ENCODE results near the gene SPARC. TPM values are rescaled to one million over a fixed set of nuclear protein-coding genes. Genes with fewer than 3 reads are reported as not detected.

SPARC gene
- total RNA-seq, 6 donors from 2014 or later = 234 to 1,553 (median 581) TPM

GRCh38 chr5:151656311-151656710 lies 30.4 kb downstream of the SPARC start:
- peaks cover 0 to 7% (median 2%) of the 10 kb centered on the region in 4 donors for H3K36me3 ChIP-seq
- peaks cover 0 to 11% (median 8%) of the 10 kb centered on the region in 4 donors for H3K4me1 ChIP-seq
- no peaks in the 10 kb centered on the region for H3K27me3 ChIP-seq
- no peak overlapping the region for H3K4me3 ChIP-seq
- DNase-seq (no peak), ATAC-seq (ENCODE audit: low FRiP score in 2 of 2) (no peak)
- H3K27ac ChIP-seq = no peak overlapping the region
- TF ChIP-seq POLR2AphosphoS5 (IDR thresholded peaks at IDR 0.05) = no peak
- no peak for TF ChIP-seq EP300 (IDR thresholded peaks at IDR 0.05)
- TF ChIP-seq POLR2A (IDR thresholded peaks at IDR 0.05) = no peak
- no peak for TF ChIP-seq CTCF (IDR thresholded peaks at IDR 0.05)
- H3K9me3 ChIP-seq = no peaks in the 10 kb centered on the region
- 90 to 94% methylated on average over 4 of the region's 4 CpGs for WGBS, 2 donors

- Histone ChIP-seq H3K4me3 (no peak overlapping the region), H3K9me3 (no peaks in the 10 kb centered on the region), H3K36me3 (no peaks in the 10 kb centered on the region), H3K27me3 (no peaks in the 10 kb centered on the region), H3K4me1 (no peaks in the 10 kb centered on the region), H3K27ac (no peak overlapping the region)
- TF ChIP-seq CTCF (IDR thresholded peaks at IDR 0.05) = peak; percentile 75 to 88 (median 82)
- no peak for TF ChIP-seq POLR2A (IDR thresholded peaks at IDR 0.05)
- WGBS, 2 donors = 0 to 3% methylated on average over 3 to 6 of the region's 6 CpGs
- ATAC-seq (ENCODE audit: low FRiP score in 2 of 2) (peak; percentile 69 to 94), DNase-seq (peak in 1 of 2 donors; percentile 75)
These were observed 34.6 kb downstream of the SPARC start for GRCh38 chr5:151651997-151652645.

GRCh38 chr5:151648988-151649387 lies 37.7 kb downstream of the SPARC start:
- TF ChIP-seq EP300 (IDR thresholded peaks at IDR 0.05) (no peak), POLR2AphosphoS5 (IDR thresholded peaks at IDR 0.05) (no peak), POLR2A (IDR thresholded peaks at IDR 0.05) (no peak), CTCF (IDR thresholded peaks at IDR 0.05) (no peak)
- WGBS, 2 donors = 75 to 81% methylated on average over 7 of the region's 7 CpGs
- no peaks in the 10 kb centered on the region for H3K36me3 ChIP-seq
- DNase-seq = no peak
- H3K27ac ChIP-seq = no peak overlapping the region
- H3K4me3 ChIP-seq = no peak overlapping the region
- H3K4me1 ChIP-seq = no peaks in the 10 kb centered on the region
- no peaks in the 10 kb centered on the region for H3K27me3 ChIP-seq
- ATAC-seq (ENCODE audit: low FRiP score in 2 of 2) = no peak
- no peaks in the 10 kb centered on the region for H3K9me3 ChIP-seq

- Histone ChIP-seq H3K36me3 (no peaks in the 10 kb centered on the region), H3K4me1 (no peaks in the 10 kb centered on the region), H3K9me3 (no peaks in the 10 kb centered on the region), H3K27ac (no peak overlapping the region), H3K4me3 (no peak overlapping the region), H3K27me3 (no peaks in the 10 kb centered on the region)
- ATAC-seq (ENCODE audit: low FRiP score in 2 of 2) (no peak), DNase-seq (no peak)
- 88 to 91% methylated on average over 2 of the region's 2 CpGs for WGBS, 2 donors
- TF ChIP-seq POLR2A (IDR thresholded peaks at IDR 0.05) = no peak
- TF ChIP-seq EP300 (IDR thresholded peaks at IDR 0.05) = no peak
- TF ChIP-seq CTCF (IDR thresholded peaks at IDR 0.05) = no peak
- no peak for TF ChIP-seq POLR2AphosphoS5 (IDR thresholded peaks at IDR 0.05)
These were observed 38.6 kb downstream of the SPARC start for GRCh38 chr5:151648089-151648488.

- WGBS, 2 donors = 65 to 68% methylated on average over 5 of the region's 5 CpGs
- TF ChIP-seq EP300 (IDR thresholded peaks at IDR 0.05) = no peak
- TF ChIP-seq POLR2A (IDR thresholded peaks at IDR 0.05) = no peak
- no peak for TF ChIP-seq POLR2AphosphoS5 (IDR thresholded peaks at IDR 0.05)
- TF ChIP-seq CTCF (IDR thresholded peaks at IDR 0.05) = no peak
- DNase-seq (no peak), ATAC-seq (ENCODE audit: low FRiP score in 2 of 2) (peak; percentile 26 to 43)
- Histone ChIP-seq H3K4me1 (no peaks in the 10 kb centered on the region), H3K27ac (no peak overlapping the region), H3K36me3 (no peaks in the 10 kb centered on the region), H3K4me3 (no peak overlapping the region), H3K9me3 (no peaks in the 10 kb centered on the region), H3K27me3 (no peaks in the 10 kb centered on the region)
These were observed 39.3 kb downstream of the SPARC start for GRCh38 chr5:151647320-151647861.
